GM12878 (cell line): ENCODE data around the gene LRRK1. TPM values are rescaled to one million over a fixed set of nuclear protein-coding genes. Genes with fewer than 3 reads are reported as not detected.

Source experiments
- ATF3 ChIP-seq: IDR thresholded peaks from 2 replicates; pipeline ENCODE4 v1.6.1; 2011; ENCODE audit warnings: low read depth, mild to moderate bottlenecking, low read length, moderate library complexity, borderline replicate concordance; ENCODE audit errors: extremely low read depth
- CBX5 ChIP-seq: sonication (generic); IDR thresholded peaks from 2 replicates; pipeline ENCODE4 v1.6.1; 2016; ENCODE audit warnings: low read depth, moderate library complexity, mild to moderate bottlenecking, inconsistent platforms
- CHD2 ChIP-seq: IDR thresholded peaks from 2 replicates; pipeline ENCODE4 v1.6.1; 2011; ENCODE audit warnings: low read depth, low read length, improper control_type of control experiment, borderline replicate concordance
- DPF2 ChIP-seq: fragments of 450-650 bp; IDR thresholded peaks from 2 replicates; pipeline ENCODE4 v1.6.1; 2017; ENCODE audit warnings: mild to moderate bottlenecking
- E2F4 ChIP-seq: IDR thresholded peaks from 2 replicates; pipeline ENCODE4 v1.6.1; 2012; ENCODE audit warnings: low read depth, low read length, improper control_type of control experiment
- E4F1 ChIP-seq: fragments of 450-650 bp; IDR thresholded peaks from 2 replicates; pipeline ENCODE4 v1.6.1; 2018; ENCODE audit warnings: borderline replicate concordance, mild to moderate bottlenecking; ENCODE audit not compliant: partially characterized antibody
- EZH2 ChIP-seq: IDR thresholded peaks from 2 replicates; pipeline ENCODE4 v1.6.1; 2012; ENCODE audit warnings: low read depth, mild to moderate bottlenecking, control low read depth, inconsistent platforms, low read length, borderline replicate concordance; ENCODE audit not compliant: control insufficient read depth
- FOXM1 ChIP-seq: IDR thresholded peaks from 2 replicates; pipeline ENCODE4 v1.6.1; 2012; ENCODE audit warnings: low read depth, mild to moderate bottlenecking, inconsistent platforms, low read length, moderate library complexity
- GATAD2B ChIP-seq: fragments of 450-650 bp; conservative IDR thresholded peaks from 2 replicates; pipeline ENCODE4 v1.6.1; 2017; ENCODE audit warnings: low read depth, mild to moderate bottlenecking, moderate library complexity
- HDAC2 ChIP-seq: fragments of 200-600 bp; sonication (generic); IDR thresholded peaks from 2 replicates; pipeline ENCODE4 v1.6.1; 2017
- NFIC ChIP-seq: IDR thresholded peaks from 2 replicates; pipeline ENCODE4 v1.6.1; 2012; ENCODE audit warnings: low read depth, mild to moderate bottlenecking, inconsistent platforms, low read length, moderate library complexity
- NR2C1 ChIP-seq: fragments of 450-650 bp; IDR thresholded peaks from 2 replicates; pipeline ENCODE4 v1.6.1; 2017; ENCODE audit warnings: antibody characterized with exemption, mild to moderate bottlenecking, moderate library complexity
- PML ChIP-seq: IDR thresholded peaks from 2 replicates; pipeline ENCODE4 v1.6.1; 2012; ENCODE audit warnings: low read length, inconsistent platforms
- RBBP5 ChIP-seq: fragments of 200-600 bp; sonication (generic); conservative IDR thresholded peaks from 2 replicates; pipeline ENCODE4 v1.6.1; 2016
- RUNX3 ChIP-seq: IDR thresholded peaks from 2 replicates; pipeline ENCODE4 v1.6.1; 2012; ENCODE audit warnings: low read length, inconsistent platforms
- SIN3A ChIP-seq: IDR thresholded peaks from 2 replicates; pipeline ENCODE4 v1.6.1; 2012; ENCODE audit warnings: low read depth, low read length, improper control_type of control experiment
- SMAD5 ChIP-seq: IDR thresholded peaks from 2 replicates; pipeline ENCODE4 v1.6.1; 2016; ENCODE audit warnings: antibody characterized with exemption, low read depth
- SMC3 ChIP-seq: IDR thresholded peaks from 2 replicates; pipeline ENCODE4 v1.6.1; 2011; ENCODE audit warnings: low read length, improper control_type of control experiment, borderline replicate concordance
- SREBF1 ChIP-seq: IDR thresholded peaks from 2 replicates; pipeline ENCODE4 v1.6.1; 2012; ENCODE audit warnings: mild to moderate bottlenecking, low read length
- SRF ChIP-seq, 2 experiments: IDR thresholded peaks; 2 replicates each; pipeline ENCODE4 v1.6.1; 2011; ENCODE audit warnings: low read depth in 2 of 2, low read length in 2 of 2, mild to moderate bottlenecking in 1 of 2, moderate library complexity in 1 of 2
- STAT1 ChIP-seq: fragments of 450-650 bp; conservative IDR thresholded peaks from 2 replicates; pipeline ENCODE4 v1.6.1; 2014; ENCODE audit warnings: antibody characterized with exemption, mild to moderate bottlenecking
- YY1 ChIP-seq: IDR thresholded peaks from 2 replicates; pipeline ENCODE4 v1.6.1; 2011; ENCODE audit warnings: low read depth, mild to moderate bottlenecking, low read length
- ZNF592 ChIP-seq: fragments of 450-650 bp; IDR thresholded peaks from 2 replicates; pipeline ENCODE4 v1.6.1; 2017; ENCODE audit warnings: mild to moderate bottlenecking, moderate library complexity
- ZNF622 ChIP-seq: fragments of 450-650 bp; IDR thresholded peaks from 2 replicates; pipeline ENCODE4 v1.6.1; 2017; ENCODE audit warnings: mild to moderate bottlenecking, inconsistent platforms
- ZZZ3 ChIP-seq: IDR thresholded peaks from 2 replicates; pipeline ENCODE4 v1.6.1; 2011; ENCODE audit warnings: low read depth; ENCODE audit not compliant: control insufficient read depth, insufficient read length
- polyA plus RNA-seq, 11 experiments: library from polyadenylated mRNA; depleted of rRNA in 4 of 11; unstranded in 6 of 11; stranded (reverse) in 5 of 11; fragments of >200 nt; fragmentation: Nextera tagmentation in 4 of 11; fragmentation: Illumina TruSeq in 1 of 11; extraction: Ambion mirVana in 4 of 11; extraction: Trizol in 1 of 11; gene quantifications; 1 replicate in 1 of 11; 2 replicates in 10 of 11; pipeline versions ENCODE4 v1.2.1 to v1.2.3, GENCODE V29; 2011 to 2016; ENCODE audit warnings: inconsistent platforms in 2 of 11, missing spikeins in 2 of 11, low read depth in 1 of 11
- total RNA-seq, 4 experiments: library from RNA; depleted of rRNA in 3 of 4; stranded (reverse); fragments of >200 nt in 3 of 4; fragmentation: Illumina TruSeq in 1 of 4; extraction: Trizol in 1 of 4; gene quantifications; 2 replicates each; pipeline versions ENCODE4 v1.2.1 to v1.2.3, GENCODE V29; 2013 to 2021

The LRRK1 gene
- total and polyA plus RNA-seq, 10 of the 15 experiments (the other 5 are each of a cell fraction or from before 2014, with no cell fraction given): 2.2 to 58.3 (median 17.9) TPM

GRCh38 chr15:100941536-100941935 lies 22.4 kb downstream of the LRRK1 start (continued):
- TF ChIP-seq NFIC (no peak), SIN3A (no peak), CBX5 (no peak), HDAC2 (no peak), RBBP5 (no peak), ZNF592 (no peak), ATF3 (no peak), SMC3 (no peak), EZH2 (no peak), SRF (IDR thresholded peaks at IDR 0.05; ENCODE audit: low read depth in 2 of 2, low read length in 2 of 2) (no peak), GATAD2B (peak; percentile 62), FOXM1 (no peak), NR2C1 (no peak), DPF2 (no peak), E4F1 (no peak), RUNX3 (peak; percentile 54), ZZZ3 (no peak), E2F4 (no peak), PML (no peak), ZNF622 (no peak), YY1 (0 out of 2 replicates have a peak, but pooled peaks have one; percentile 30), STAT1 (no peak), SREBF1 (no peak), CHD2 (peak; percentile 18; the same call in 1 of the 2 replicates), SMAD5 (no peak)
